Keratinocyte (primary cell): Measurements from ENCODE around the gene RIT1. TPM values are rescaled to one million over a fixed set of nuclear protein-coding genes. Genes with fewer than 3 reads are reported as not detected.
A peak's percentile ranks its signal among the peaks of the same experiment; 100 is the strongest.

Experiments used
- DNase-seq: peaks from one replicate; pipeline ENCODE4 v3.0.0-alpha.2; 2011; ENCODE audit warnings: low read depth, missing footprints, low spot score
- FAIRE-seq: peaks from 2 replicates; lab custom pipeline; 2011; peaks lifted over from hg19 to GRCh38; lab: Jason Lieb, UNC
- H2AFZ ChIP-seq: 2 replicates; pipeline ENCODE4 v1.6.0; 2012; ENCODE audit warnings: low read length, control low read depth, inconsistent platforms; ENCODE audit not compliant: control insufficient read depth
- H3K27ac ChIP-seq: 2 replicates; pipeline ENCODE4 v1.5.1; 2011; ENCODE audit warnings: low read length; ENCODE audit not compliant: control insufficient read depth, insufficient read depth
- H3K27me3 ChIP-seq: 3 replicates; pipeline ENCODE4 v1.6.0; 2011; ENCODE audit warnings: low read length; ENCODE audit not compliant: control insufficient read depth, insufficient read depth; ENCODE audit errors: extremely low read depth
- H3K36me3 ChIP-seq, 2 experiments: 2 replicates in 1 of 2; 3 replicates in 1 of 2; pipeline ENCODE4 v1.5.1; 2011; ENCODE audit warnings: low read length in 2 of 2, mild to moderate bottlenecking in 1 of 2; ENCODE audit not compliant: control insufficient read depth in 2 of 2, insufficient read depth in 2 of 2; ENCODE audit errors: extremely low read depth in 1 of 2
- H3K4me1 ChIP-seq: 3 replicates; pipeline ENCODE4 v1.5.1; 2011; ENCODE audit warnings: low read length; ENCODE audit not compliant: control insufficient read depth, insufficient read depth; ENCODE audit errors: extremely low read depth
- H3K4me2 ChIP-seq: 3 replicates; pipeline ENCODE4 v1.6.0; 2011; ENCODE audit warnings: low read depth, low read length; ENCODE audit not compliant: control insufficient read depth, insufficient read depth; ENCODE audit errors: extremely low read depth
- H3K4me3 ChIP-seq, 3 experiments: fragments of 200-600 bp in 1 of 3; sonication (generic) in 1 of 3; 2 replicates in 2 of 3; 3 replicates in 1 of 3; pipeline ENCODE4 v1.5.1; 2011 to 2016; ENCODE audit warnings: low read length in 3 of 3, mild to moderate bottlenecking in 3 of 3, control low read depth in 2 of 3, inconsistent platforms in 1 of 3, low read depth in 1 of 3, mixed read lengths in 1 of 3, mixed run types in 1 of 3, moderate library complexity in 1 of 3; ENCODE audit not compliant: control insufficient read depth in 2 of 3, insufficient read depth in 2 of 3; ENCODE audit errors: extremely low read depth in 1 of 3
- H3K79me2 ChIP-seq: 2 replicates; pipeline ENCODE4 v1.6.0; 2012; ENCODE audit warnings: low read length; ENCODE audit not compliant: control insufficient read depth, insufficient read depth
- H3K9ac ChIP-seq: 3 replicates; pipeline ENCODE4 v1.6.0; 2011; ENCODE audit warnings: low read length; ENCODE audit not compliant: control insufficient read depth, insufficient read depth; ENCODE audit errors: extremely low read depth
- H3K9me1 ChIP-seq: 3 replicates; pipeline ENCODE4 v1.6.0; 2011; ENCODE audit warnings: low read length; ENCODE audit not compliant: control insufficient read depth, insufficient read depth; ENCODE audit errors: extremely low read depth
- H3K9me3 ChIP-seq: 2 replicates; pipeline ENCODE4 v1.5.1; 2012; ENCODE audit warnings: low read depth, low read length; ENCODE audit not compliant: control insufficient read depth
- H4K20me1 ChIP-seq: 3 replicates; pipeline ENCODE4 v1.6.0; 2011; ENCODE audit warnings: low read length; ENCODE audit not compliant: control insufficient read depth, insufficient read depth; ENCODE audit errors: extremely low read depth
- CTCF ChIP-seq, 3 experiments: IDR thresholded peaks in 1 of 3; conservative IDR thresholded peaks in 1 of 3; optimal IDR thresholded peaks in 1 of 3; 2 replicates in 2 of 3; 3 replicates in 1 of 3; pipeline versions ENCODE3 to v1.5.1; 2011; ENCODE audit warnings: low read length in 3 of 3, mild to moderate bottlenecking in 3 of 3, moderate library complexity in 2 of 3, control low read depth in 1 of 3, inconsistent platforms in 1 of 3; ENCODE audit not compliant: insufficient read depth in 2 of 3; ENCODE audit errors: extremely low read depth in 1 of 3
- EZH2 ChIP-seq: IDR thresholded peaks from one replicate; pipeline ENCODE4 v1.6.1; 2012; ENCODE audit warnings: inconsistent platforms, mild to moderate bottlenecking, low read length, moderate library complexity
- dilution Hi-C: fragments of 300-500 bp; cut with MboI; formaldehyde crosslinking; loops from one replicate; pipeline ENCODE4 v1.7.0; 2020; ENCODE audit warnings: low sequenced_read_pairs; ENCODE audit not compliant: extremely low pct_ligation_motif_present
- polyA plus RNA-seq, 5 experiments: library from polyadenylated mRNA; depleted of rRNA in 3 of 5; stranded (reverse) in 3 of 5; stranded (forward) in 1 of 5; unstranded in 1 of 5; fragments of >200 nt; gene quantifications; 1 replicate in 1 of 5; 2 replicates in 3 of 5; 3 replicates in 1 of 5; pipeline versions ENCODE4 v1.2.1 to v1.2.3, GENCODE V29; 2011 to 2012; ENCODE audit warnings: missing spikeins in 2 of 5, low read depth in 1 of 5, low replicate concordance in 1 of 5

The RIT1 gene
- polyA plus RNA-seq, 1 donor (not counting 4 experiments of a cell fraction or from before 2014, with no cell fraction given): 33.5 TPM

DNA sequence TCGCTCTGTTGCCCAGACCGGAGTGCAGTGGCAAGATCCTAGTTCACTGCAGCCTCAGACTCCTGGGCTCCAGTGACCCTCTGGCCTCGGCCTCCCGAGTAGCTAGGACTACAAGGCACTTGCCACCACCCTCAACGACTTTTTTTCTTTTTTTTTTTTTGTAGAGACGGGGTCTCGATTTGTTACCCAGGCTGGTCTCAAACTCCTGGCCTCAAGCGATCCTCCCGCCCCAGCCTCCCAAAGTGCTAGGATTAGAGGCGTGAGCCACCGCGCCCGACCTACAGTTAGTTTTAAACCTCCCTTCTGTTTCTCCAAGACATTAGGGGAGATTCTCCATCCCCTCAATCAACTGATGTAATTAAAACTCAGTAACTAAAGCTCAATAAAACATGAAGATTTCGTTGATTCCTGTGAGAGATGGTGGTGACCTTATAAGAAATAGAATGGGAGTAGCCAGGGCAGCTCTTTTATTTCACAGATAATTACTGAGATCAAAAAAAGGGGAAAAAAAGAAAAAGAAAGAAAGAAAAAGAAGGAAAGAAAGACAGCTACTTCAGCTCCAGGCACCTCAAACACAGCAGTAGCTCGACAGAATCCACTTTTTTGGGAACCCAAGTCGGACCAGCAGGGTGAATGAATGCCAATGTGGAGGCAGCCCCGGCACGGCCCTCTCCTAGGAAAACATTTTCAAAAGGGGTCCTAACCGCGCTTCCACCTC lies 54.7 kb downstream of the RIT1 start:
- TF ChIP-seq CTCF (optimal IDR thresholded peaks at IDR 0.05 in 1 of 3, IDR thresholded peaks at IDR 0.05 in 1 of 3, conservative IDR thresholded peaks at IDR 0.05 in 1 of 3; ENCODE audit: extremely low read depth in 1 of 3, insufficient read depth in 2 of 3, low read length in 3 of 3) (no peak), EZH2 (no peak)
- Histone ChIP-seq H3K4me1 (peaks cover 8% of the 10 kb centered on the region), H3K27ac (peak overlapping the region; percentile 79), H3K9ac (peak overlapping the region; percentile 91), H3K4me2 (peak overlapping the region; percentile 85), H2AFZ (peak overlapping the region; percentile 100), H4K20me1 (no peaks in the 10 kb centered on the region), H3K9me1 (no peaks in the 10 kb centered on the region), H3K36me3 (peaks cover 11 to 16% of the 10 kb centered on the region in 2 experiments), H3K79me2 (peaks cover 41% of the 10 kb centered on the region), H3K9me3 (no peaks in the 10 kb centered on the region), H3K27me3 (peaks cover 14% of the 10 kb centered on the region), H3K4me3 (peak overlapping the region; percentile 77 to 98 (median 89))
- FAIRE-seq (no peak), DNase-seq (no peak)
- dilution Hi-C loops: no loop called here

GRCh38 chr1:155850345-155850744 lies 60.8 kb downstream of the RIT1 start:
- no peak for FAIRE-seq

More at GRCh38 chr1:155850345-155850744, 60.8 kb downstream of the RIT1 start:
- dilution Hi-C loops: no loop called here
- Histone ChIP-seq H3K9me1 (no peaks in the 10 kb centered on the region), H3K27ac (no peak overlapping the region), H3K4me1 (no peaks in the 10 kb centered on the region), H2AFZ (no peak overlapping the region), H3K27me3 (no peaks in the 10 kb centered on the region), H3K9ac (no peak overlapping the region), H3K4me2 (no peak overlapping the region), H4K20me1 (no peaks in the 10 kb centered on the region), H3K79me2 (peaks cover 66% of the 10 kb centered on the region), H3K36me3 (peaks cover 14 to 15% of the 10 kb centered on the region in 2 experiments), H3K9me3 (no peaks in the 10 kb centered on the region), H3K4me3 (no peak overlapping the region)
- TF ChIP-seq EZH2: no peak
- no peak for TF ChIP-seq CTCF (optimal IDR thresholded peaks at IDR 0.05 in 1 of 3, IDR thresholded peaks at IDR 0.05 in 1 of 3, conservative IDR thresholded peaks at IDR 0.05 in 1 of 3; ENCODE audit: extremely low read depth in 1 of 3, insufficient read depth in 2 of 3, low read length in 3 of 3)
- DNase-seq: no peak
